Activated T-helper 1 cell treated with anti-CD3 and anti-CD28 coated beads, Interleukin-2, amount 50 U/mL, for 16 hours (primary cell): ENCODE measurements around the gene SLC35A2.
"Not testable (repeated sequence)": the region's sequence is repeated elsewhere in the genome, so short reads cannot be mapped to it uniquely, and the experiment has no call there.

Source experiments
- DNase-seq, 2 donors: peaks; one replicate each; pipeline ENCODE4 v3.0.0-alpha.2; 2020; ENCODE audit warnings: low read depth in 1 of 2, low spot score in 1 of 2

The SLC35A2 gene

GRCh38 chrX:48854121-48854804 lies 57.2 kb downstream of the SLC35A2 start:
- not testable (repeated sequence) for DNase-seq

- DNase-seq, result not testable (repeated sequence)
Observed at GRCh38 chrX:48853494-48853893, 58.0 kb downstream of the SLC35A2 start.
